ENCODE results near the gene BABAM2. TPM values are rescaled to one million over a fixed set of nuclear protein-coding genes. Genes with fewer than 3 reads are reported as not detected.

The BABAM2 gene
- total RNA-seq, 1 experiment from 2014 or later, result 27.1 TPM

GRCh38 chr2:27907547-27907946 is 17.0 kb downstream of the BABAM2 start:
- Mint-ChIP-seq H3K4me3 (no peak overlapping the region), H3K36me3 (ENCODE audit: insufficient read depth in 1 of 3, low read depth in 3 of 3) (no peaks in the 10 kb centered on the region), H3K27ac (no peak overlapping the region), H3K9me3 (no peaks in the 10 kb centered on the region), H3K27me3 (ENCODE audit: low read depth) (no peaks in the 10 kb centered on the region), H3K4me1 (peaks cover 8% of the 10 kb centered on the region in 2 experiments)
- Histone ChIP-seq H3K23me2 (ENCODE audit: insufficient read length, low read depth, low read length, poor library complexity, severe bottlenecking) (no peaks in the 10 kb centered on the region), H3T11ph (ENCODE audit: low read length) (no peak overlapping the region), H3K56ac (ENCODE audit: insufficient read length, low read depth, low read length) (no peak overlapping the region), H3K9ac (ENCODE audit: extremely low read depth, insufficient read length, low read length) (no peak overlapping the region), H3K4me2 (ENCODE audit: insufficient read depth, insufficient read length, low read length) (no peak overlapping the region), H2BK15ac (ENCODE audit: low read depth, low read length) (no peak overlapping the region), H3K18ac (ENCODE audit: insufficient read length, low read depth, low read length) (no peak overlapping the region), H4K5ac (ENCODE audit: insufficient read length, low read depth, low read length) (no peak overlapping the region), H2AK5ac (ENCODE audit: insufficient read length, low read length) (no peak overlapping the region), H3K9me3 (ENCODE audit: control insufficient read depth, low read depth, low read length) (no peaks in the 10 kb centered on the region), H3K79me1 (ENCODE audit: insufficient read depth, low read depth, low read length, poor library complexity, severe bottlenecking) (no peaks in the 10 kb centered on the region), H2BK12ac (ENCODE audit: insufficient read length, low read depth, low read length) (no peak overlapping the region), H3K4me1 (ENCODE audit: insufficient read depth, low read length) (no peaks in the 10 kb centered on the region), H4K20me1 (ENCODE audit: control insufficient read depth, insufficient read depth, insufficient read length) (no peaks in the 10 kb centered on the region), H4K8ac (replicated peaks; ENCODE audit: insufficient read length, low read depth, low read length) (no peak overlapping the region), H2BK20ac (ENCODE audit: low read depth, low read length, poor library complexity, severe bottlenecking) (no peak overlapping the region), H3K14ac (ENCODE audit: insufficient read depth, low read length) (no peak overlapping the region), H3K27ac (ENCODE audit: insufficient read length, low read depth, low read length) (no peak overlapping the region), H2BK120ac (ENCODE audit: low read depth, low read length, poor library complexity, severe bottlenecking) (no peak overlapping the region), H2AFZ (ENCODE audit: low read length) (no peak overlapping the region), H4K91ac (ENCODE audit: insufficient read length, low read depth, low read length) (no peak overlapping the region), H3K23ac (ENCODE audit: insufficient read length, low read depth, low read length) (no peak overlapping the region), H2BK5ac (ENCODE audit: insufficient read length, low read length) (no peak overlapping the region), H3K27me3 (ENCODE audit: insufficient read depth, low read length) (no peaks in the 10 kb centered on the region), H3K79me2 (ENCODE audit: insufficient read depth, low read length) (0 out of 2 replicates have a peak, but pooled peaks cover 2% of the 10 kb centered on the region), H3K4ac (ENCODE audit: low read depth, low read length) (no peak overlapping the region)
- TF ChIP-seq CTCF (conservative IDR thresholded peaks at IDR 0.05), result no peak
- WGBS (ENCODE audit: extremely low coverage, insufficient read length, low lambda C conversion rate), result no CpG with 5 or more reads among the region's 3 CpGs
- no peak for DNase-seq

All from H9 (cell line).